Hepatocyte (in vitro differentiated cells): Measurements from ENCODE around the gene PPP1R27. TPM values are rescaled to one million over a fixed set of nuclear protein-coding genes. Genes with fewer than 3 reads are reported as not detected.

Experiments used
- DNase-seq: peaks from one replicate; pipeline ENCODE4 v3.0.0-alpha.2; 2016; ENCODE audit warnings: low spot score
- H2AFZ ChIP-seq: fragments of 200-600 bp; sonication (generic); 2 replicates; pipeline ENCODE4 v1.6.0; 2016; ENCODE audit warnings: antibody characterized with exemption, mild to moderate bottlenecking
- H3K27ac ChIP-seq: fragments of 200-600 bp; sonication (generic); 2 replicates; pipeline ENCODE4 v1.5.1; 2016; ENCODE audit warnings: mild to moderate bottlenecking
- H3K27me3 ChIP-seq: fragments of 200-600 bp; sonication (generic); 2 replicates; pipeline ENCODE4 v1.6.1; 2016
- H3K36me3 ChIP-seq: fragments of 200-600 bp; sonication (generic); replicated peaks from 2 replicates; pipeline ENCODE4 v1.5.1; 2016; ENCODE audit warnings: low read depth; ENCODE audit not compliant: insufficient read depth
- H3K4me1 ChIP-seq: fragments of 200-600 bp; sonication (generic); 2 replicates; pipeline ENCODE4 v1.5.1; 2016; ENCODE audit warnings: mild to moderate bottlenecking, moderate library complexity; ENCODE audit not compliant: insufficient read depth
- H3K4me2 ChIP-seq: fragments of 200-600 bp; sonication (generic); 2 replicates; pipeline ENCODE4 v1.6.0; 2016
- H3K4me3 ChIP-seq: fragments of 200-600 bp; sonication (generic); 2 replicates; pipeline ENCODE4 v1.5.1; 2016; ENCODE audit warnings: mild to moderate bottlenecking
- H3K79me2 ChIP-seq: fragments of 200-600 bp; sonication (generic); 2 replicates; pipeline ENCODE4 v1.6.0; 2017; ENCODE audit warnings: mild to moderate bottlenecking
- H3K9me2 ChIP-seq: fragments of 200-600 bp; sonication (generic); replicated peaks from 2 replicates; pipeline ENCODE4 v1.6.0; 2017; ENCODE audit warnings: mild to moderate bottlenecking; ENCODE audit not compliant: insufficient read depth
- H3K9me3 ChIP-seq: fragments of 200-600 bp; sonication (generic); 2 replicates; pipeline ENCODE4 v1.5.1; 2016; ENCODE audit warnings: low read depth, mild to moderate bottlenecking
- H4K20me1 ChIP-seq: fragments of 200-600 bp; sonication (generic); 2 replicates; pipeline ENCODE4 v1.6.0; 2016; ENCODE audit warnings: mild to moderate bottlenecking; ENCODE audit not compliant: insufficient read depth, poor library complexity, severe bottlenecking
- CTCF ChIP-seq: fragments of 200-600 bp; sonication (generic); IDR thresholded peaks from 2 replicates; pipeline ENCODE4 v1.5.1; 2016; ENCODE audit warnings: antibody characterized with exemption, mild to moderate bottlenecking; ENCODE audit not compliant: poor library complexity
- EZH2 ChIP-seq: fragments of 200-600 bp; sonication (generic); IDR thresholded peaks from 2 replicates; pipeline ENCODE4 v1.6.1; 2016; ENCODE audit warnings: antibody characterized with exemption, mild to moderate bottlenecking, borderline replicate concordance
- EZH2phosphoT487 ChIP-seq: fragments of 200-600 bp; sonication (generic); IDR thresholded peaks from one replicate; pipeline ENCODE4 v1.6.1; 2018; ENCODE audit warnings: antibody characterized with exemption, mild to moderate bottlenecking, low read depth, moderate library complexity; ENCODE audit not compliant: unreplicated experiment, severe bottlenecking
- WGBS: methylation state at CpG from one replicate; pipeline ENCODE4 v1.1.6; 2016; ENCODE audit warnings: low lambda C conversion rate; ENCODE audit errors: missing lambda C conversion rate; 5-methylcytosine and 5-hydroxymethylcytosine counted together
- polyA plus RNA-seq: library from polyadenylated mRNA; unstranded; fragments of >200 nt; fragmentation: Nextera tagmentation; extraction: Ambion mirVana; gene quantifications from 2 replicates; pipeline ENCODE4 v1.2.1, GENCODE V29; 2016
- total RNA-seq: library from RNA; depleted of rRNA; stranded (reverse); fragments of >200 nt; gene quantifications from 2 replicates; pipeline ENCODE4 v1.2.3, GENCODE V29; 2014

PPP1R27 gene
- total and polyA plus RNA-seq, 2 experiments from 2014 or later, result 0.56 TPM; not detected in 1

GRCh38 chr17:81844887-81845286, 10.0 kb upstream of the PPP1R27 start:
- Histone ChIP-seq H3K4me2 (no peak overlapping the region), H3K79me2 (no peaks in the 10 kb centered on the region), H3K27ac (no peak overlapping the region), H3K9me2 (no peaks in the 10 kb centered on the region), H2AFZ (no peak overlapping the region), H3K4me3 (no peak overlapping the region), H3K4me1 (no peaks in the 10 kb centered on the region), H3K27me3 (no peaks in the 10 kb centered on the region), H4K20me1 (no peaks in the 10 kb centered on the region), H3K36me3 (no peaks in the 10 kb centered on the region), H3K9me3 (no peaks in the 10 kb centered on the region)
- no peak for TF ChIP-seq EZH2phosphoT487
- TF ChIP-seq EZH2, result no peak
- TF ChIP-seq CTCF, result no peak
- DNase-seq, result no peak
- WGBS, result 91% methylated on average over 13 of the region's 13 CpGs

GRCh38 chr17:81844327-81844851, 9.5 kb upstream of the PPP1R27 start:
- no peaks in the 10 kb centered on the region for H3K9me2 ChIP-seq
- H3K27me3 ChIP-seq, result no peaks in the 10 kb centered on the region
- WGBS, result 96% methylated on average over 14 of the region's 14 CpGs
- H3K4me3 ChIP-seq, result no peak overlapping the region
- no peak overlapping the region for H3K27ac ChIP-seq
- no peak overlapping the region for H2AFZ ChIP-seq
- H3K4me1 ChIP-seq, result no peaks in the 10 kb centered on the region
- no peaks in the 10 kb centered on the region for H4K20me1 ChIP-seq
- no peak overlapping the region for H3K4me2 ChIP-seq
- TF ChIP-seq EZH2, result no peak
- no peak for TF ChIP-seq EZH2phosphoT487
- TF ChIP-seq CTCF, result no peak
- no peaks in the 10 kb centered on the region for H3K9me3 ChIP-seq
- no peaks in the 10 kb centered on the region for H3K79me2 ChIP-seq
- DNase-seq, result no peak
- H3K36me3 ChIP-seq, result no peaks in the 10 kb centered on the region

DNA sequence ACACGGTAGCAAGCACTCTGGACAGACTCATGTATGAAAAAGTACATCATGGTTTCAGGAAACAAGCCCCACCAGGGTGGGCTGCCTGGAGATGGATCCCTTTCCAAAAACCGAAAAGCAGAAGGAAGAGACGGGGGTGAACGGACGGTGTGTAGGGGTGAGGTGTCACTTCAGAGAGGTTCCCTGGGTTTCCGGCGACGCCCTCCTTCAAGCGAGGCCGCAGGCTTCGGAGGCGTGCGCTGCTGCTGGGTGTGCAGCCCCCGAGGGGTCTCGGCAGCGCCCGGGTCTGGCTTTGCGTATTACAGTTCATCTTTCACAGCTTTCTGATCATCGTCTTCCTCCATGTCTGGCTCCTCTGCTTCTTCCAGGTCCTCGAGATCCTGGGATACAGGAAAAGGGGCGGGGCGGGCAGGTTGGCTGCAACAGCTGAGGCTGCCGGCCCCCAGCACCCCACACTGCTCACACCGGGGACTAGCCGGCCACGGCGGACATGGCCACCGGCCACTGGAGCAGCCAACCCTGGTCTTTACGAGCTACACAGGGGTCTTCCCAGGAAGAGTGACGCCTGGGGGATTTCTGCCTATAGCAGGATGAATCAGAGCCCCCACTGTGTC, 9.0 kb upstream of the PPP1R27 start:
- TF ChIP-seq CTCF (no peak), EZH2 (no peak), EZH2phosphoT487 (no peak)
- Histone ChIP-seq H2AFZ (no peak overlapping the region), H3K27me3 (no peaks in the 10 kb centered on the region), H3K4me1 (no peaks in the 10 kb centered on the region), H3K9me3 (no peaks in the 10 kb centered on the region), H4K20me1 (no peaks in the 10 kb centered on the region), H3K9me2 (no peaks in the 10 kb centered on the region), H3K4me3 (no peak overlapping the region), H3K27ac (no peak overlapping the region), H3K36me3 (no peaks in the 10 kb centered on the region), H3K4me2 (no peak overlapping the region), H3K79me2 (no peaks in the 10 kb centered on the region)
- 98% methylated on average over 30 of the region's 30 CpGs for whole genome bisulfite sequencing
- DNase-seq, result no peak
